H1 (cell line): Measurements from ENCODE around the gene UGT1A7. TPM values are rescaled to one million over a fixed set of nuclear protein-coding genes. Genes with fewer than 3 reads are reported as not detected.

Experiments
- CTCF ChIA-PET: fragments of 300-600 bp; sonication (Branson Sonifier 250); formaldehyde crosslinking; loops from one replicate; lab custom pipeline; 2021; ENCODE audit not compliant: partially characterized antibody; lab: Charles Lee
- POLR2A ChIA-PET: fragments of 300-600 bp; sonication (Branson Sonifier 250); formaldehyde crosslinking; loops from one replicate; lab custom pipeline; 2021; ENCODE audit warnings: inconsistent platforms; ENCODE audit not compliant: partially characterized antibody; lab: Charles Lee
- DNase-seq, 2 experiments: peaks; one replicate each; pipeline versions ENCODE4 v3.0.0 to v3.0.0-alpha.2; 2010 to 2022; ENCODE audit warnings: low spot score in 2 of 2, low read depth in 1 of 2, mixed read lengths in 1 of 2
- FAIRE-seq: peaks from 2 replicates; lab custom pipeline; 2011; peaks lifted over from hg19 to GRCh38; lab: Jason Lieb, UNC
- H2AFZ ChIP-seq: 2 replicates; pipeline ENCODE4 v1.8.1; 2012; ENCODE audit warnings: low read length, inconsistent platforms
- H2AK5ac ChIP-seq: 2 replicates; pipeline ENCODE4 v1.6.1; 2013; ENCODE audit warnings: low read depth, low read length
- H2BK120ac ChIP-seq: replicated peaks from 2 replicates; pipeline ENCODE3; 2013; ENCODE audit warnings: low read depth, low read length, inconsistent platforms
- H2BK12ac ChIP-seq: 2 replicates; pipeline ENCODE4 v1.6.1; 2013; ENCODE audit warnings: low read depth, low read length
- H2BK15ac ChIP-seq: 2 replicates; pipeline ENCODE4 v1.6.1; 2013; ENCODE audit warnings: low read length
- H2BK20ac ChIP-seq: 2 replicates; pipeline ENCODE4 v1.6.1; 2013; ENCODE audit warnings: low read length
- H2BK5ac ChIP-seq: 2 replicates; pipeline ENCODE4 v1.6.1; 2013; ENCODE audit warnings: low read depth, low read length
- H3K14ac ChIP-seq: 2 replicates; pipeline ENCODE4 v1.6.1; 2013; ENCODE audit warnings: inconsistent platforms; ENCODE audit not compliant: insufficient read length
- H3K18ac ChIP-seq: 2 replicates; pipeline ENCODE4 v1.6.1; 2013; ENCODE audit warnings: low read length; ENCODE audit errors: extremely low read depth
- H3K23ac ChIP-seq: 2 replicates; pipeline ENCODE4 v1.6.1; 2013; ENCODE audit warnings: inconsistent platforms; ENCODE audit not compliant: insufficient read length
- H3K23me2 ChIP-seq: 2 replicates; pipeline ENCODE4 v1.6.1; 2013; ENCODE audit warnings: low read depth, low read length
- H3K27ac ChIP-seq: 2 replicates; pipeline ENCODE4 v1.6.1; 2011; ENCODE audit warnings: low read depth, low read length, inconsistent platforms
- H3K27me3 ChIP-seq, 4 experiments: replicated peaks in 1 of 4; 1 replicate in 1 of 4; 2 replicates in 3 of 4; pipeline versions ENCODE4 v1.6.1 to v1.8.1; 2011 to 2013; ENCODE audit warnings: low read length in 3 of 4, mild to moderate bottlenecking in 3 of 4, inconsistent platforms in 2 of 4, mixed read lengths in 2 of 4, moderate library complexity in 1 of 4; ENCODE audit not compliant: control insufficient read depth in 3 of 4, insufficient read depth in 3 of 4; ENCODE audit errors: extremely low read depth in 1 of 4
- H3K36me3 ChIP-seq, 4 experiments: 2 replicates each; pipeline versions ENCODE4 v1.6.1 to v1.8.1; 2011 to 2013; ENCODE audit warnings: mild to moderate bottlenecking in 4 of 4, low read length in 3 of 4, moderate library complexity in 2 of 4, control low read depth in 1 of 4, inconsistent platforms in 1 of 4; ENCODE audit not compliant: insufficient read depth in 4 of 4, control insufficient read depth in 2 of 4
- H3K4ac ChIP-seq: replicated peaks from 2 replicates; pipeline ENCODE3; 2013; ENCODE audit warnings: low read length, low read depth, mixed read lengths, inconsistent platforms; ENCODE audit not compliant: insufficient read length
- H3K4me1 ChIP-seq, 4 experiments: replicated peaks in 1 of 4; 1 replicate in 1 of 4; 2 replicates in 3 of 4; pipeline versions ENCODE4 v1.6.1 to v1.8.1; 2011 to 2013; ENCODE audit warnings: low read length in 3 of 4, inconsistent platforms in 2 of 4, mixed read lengths in 1 of 4; ENCODE audit not compliant: insufficient read depth in 4 of 4, control insufficient read depth in 3 of 4
- H3K4me2 ChIP-seq, 2 experiments: 2 replicates each; pipeline versions ENCODE4 v1.6.1 to v1.8.1; 2011 to 2013; ENCODE audit warnings: low read depth in 2 of 2, low read length in 2 of 2, control low read depth in 1 of 2, inconsistent platforms in 1 of 2, mild to moderate bottlenecking in 1 of 2; ENCODE audit not compliant: insufficient read depth in 1 of 2
- H3K4me3 ChIP-seq, 4 experiments: fragments of 200-600, 300-600 bp in 1 of 4; sonication (generic), shearing (Covaris generic), sonication (Bioruptor Twin) in 1 of 4; 2 replicates each; pipeline versions ENCODE4 v1.5.1 to v1.8.1; 2011 to 2016; ENCODE audit warnings: low read length in 4 of 4, low read depth in 3 of 4, control low read depth in 2 of 4, inconsistent platforms in 2 of 4, mild to moderate bottlenecking in 2 of 4, mixed read lengths in 1 of 4, moderate library complexity in 1 of 4; ENCODE audit not compliant: insufficient read depth in 2 of 4; ENCODE audit errors: extremely low read depth in 1 of 4
- H3K56ac ChIP-seq: replicated peaks from 2 replicates; pipeline ENCODE3; 2013; ENCODE audit warnings: low read depth, mild to moderate bottlenecking, mixed read lengths, low read length, inconsistent platforms; ENCODE audit not compliant: insufficient read length
- H3K79me1 ChIP-seq: 2 replicates; pipeline ENCODE4 v1.6.1; 2013; ENCODE audit warnings: low read depth, low read length, control low read depth
- H3K79me2 ChIP-seq, 2 experiments: 2 replicates each; pipeline versions ENCODE4 v1.6.1 to v1.8.1; 2012 to 2013; ENCODE audit warnings: low read length in 2 of 2, mild to moderate bottlenecking in 2 of 2, inconsistent platforms in 1 of 2; ENCODE audit not compliant: insufficient read depth in 2 of 2, control insufficient read depth in 1 of 2
- H3K9ac ChIP-seq, 4 experiments: replicated peaks in 1 of 4; 1 replicate in 1 of 4; 2 replicates in 3 of 4; pipeline versions ENCODE4 v1.6.1 to v1.8.1; 2011 to 2013; ENCODE audit warnings: low read depth in 3 of 4, low read length in 3 of 4, control low read depth in 2 of 4, mild to moderate bottlenecking in 2 of 4, moderate library complexity in 2 of 4, inconsistent platforms in 1 of 4; ENCODE audit errors: extremely low read depth in 1 of 4
- H3K9me3 ChIP-seq, 2 experiments: 2 replicates each; pipeline versions ENCODE4 v1.6.1 to v1.8.1; 2012 to 2013; ENCODE audit warnings: mild to moderate bottlenecking in 2 of 2, moderate library complexity in 2 of 2, control low read depth in 1 of 2, inconsistent platforms in 1 of 2, low read depth in 1 of 2, low read length in 1 of 2, mixed read lengths in 1 of 2; ENCODE audit not compliant: insufficient read depth in 2 of 2
- H4K20me1 ChIP-seq, 2 experiments: replicated peaks in 1 of 2; 2 replicates each; pipeline versions ENCODE3 to v1.8.1; 2011 to 2013; ENCODE audit warnings: inconsistent platforms in 2 of 2, low read length in 2 of 2, mild to moderate bottlenecking in 1 of 2; ENCODE audit not compliant: insufficient read depth in 2 of 2, control insufficient read depth in 1 of 2
- H4K5ac ChIP-seq: 2 replicates; pipeline ENCODE4 v1.6.1; 2013; ENCODE audit warnings: low read length, low read depth, mixed read lengths, inconsistent platforms; ENCODE audit not compliant: insufficient read length
- H4K8ac ChIP-seq: 2 replicates; pipeline ENCODE4 v1.8.0; 2013; ENCODE audit warnings: mild to moderate bottlenecking, moderate library complexity, low read length, inconsistent platforms; ENCODE audit not compliant: insufficient read depth; ENCODE audit errors: extremely low read depth
- H4K91ac ChIP-seq: replicated peaks from 2 replicates; pipeline ENCODE3; 2013; ENCODE audit warnings: low read length, mixed read lengths, inconsistent platforms; ENCODE audit not compliant: insufficient read length
- ASH2L ChIP-seq: fragments of 200-600, 300-600 bp; sonication (generic); IDR thresholded peaks from one replicate; pipeline ENCODE4 v1.7.1; 2017; ENCODE audit warnings: low read length
- CHD1 ChIP-seq: IDR thresholded peaks from 2 replicates; pipeline ENCODE4 v1.6.1; 2012; ENCODE audit warnings: low read depth, low read length, improper control_type of control experiment
- HDAC2 ChIP-seq, 2 experiments: fragments of 300-600 bp in 1 of 2; sonication (generic) in 1 of 2; IDR thresholded peaks; 2 replicates each; pipeline ENCODE4 v1.6.1; 2011 to 2012; ENCODE audit warnings: low read depth in 2 of 2, low read length in 2 of 2, mild to moderate bottlenecking in 2 of 2, moderate library complexity in 2 of 2, borderline replicate concordance in 1 of 2, inconsistent platforms in 1 of 2
- KDM1A ChIP-seq: fragments of 200-600, 300-600 bp; sonication (generic); IDR thresholded peaks from 2 replicates; pipeline ENCODE4 v1.7.1; 2016; ENCODE audit warnings: mild to moderate bottlenecking, low read length, borderline replicate concordance
- RAD21 ChIP-seq, 2 experiments: IDR thresholded peaks in 1 of 2; conservative IDR thresholded peaks in 1 of 2; 2 replicates each; pipeline ENCODE4 v1.6.1; 2011; ENCODE audit warnings: low read depth in 2 of 2, low read length in 2 of 2, improper control_type of control experiment in 1 of 2, inconsistent platforms in 1 of 2, mild to moderate bottlenecking in 1 of 2, moderate library complexity in 1 of 2
- RXRA ChIP-seq: IDR thresholded peaks from 2 replicates; pipeline ENCODE4 v1.6.1; 2011; ENCODE audit warnings: low read depth, mild to moderate bottlenecking, low read length, moderate library complexity; ENCODE audit not compliant: insufficient read depth
- SUZ12 ChIP-seq: fragments of 200-600 bp; sonication (generic); IDR thresholded peaks from 2 replicates; pipeline ENCODE4 v1.6.1; 2012; ENCODE audit warnings: mild to moderate bottlenecking, inconsistent platforms, low read length, moderate library complexity, mixed read lengths
- USF2 ChIP-seq: IDR thresholded peaks from 2 replicates; pipeline ENCODE4 v1.6.1; 2011; ENCODE audit warnings: low read length, improper control_type of control experiment
- YY1 ChIP-seq: IDR thresholded peaks from 2 replicates; pipeline ENCODE4 v1.6.1; 2011; ENCODE audit warnings: low read depth, mild to moderate bottlenecking, low read length
- ZNF274 ChIP-seq: IDR thresholded peaks from 2 replicates; pipeline ENCODE4 v1.7.0; 2012; ENCODE audit warnings: low read length, borderline replicate concordance; ENCODE audit errors: extremely low read depth
- polyA plus RNA-seq, 7 experiments: library from polyadenylated mRNA; depleted of rRNA in 3 of 7; stranded (reverse) in 5 of 7; unstranded in 2 of 7; fragments of >200 nt in 5 of 7; fragments of 200-250 nt in 2 of 7; gene quantifications; 1 replicate in 5 of 7; 2 replicates in 1 of 7; 4 replicates in 1 of 7; pipeline versions ENCODE4 v1.2.1 to v1.2.3, GENCODE V29; 2011 to 2013; ENCODE audit warnings: missing spikeins in 2 of 7, mixed read lengths in 2 of 7
- total RNA-seq: library from RNA; stranded (reverse); fragmentation: NEBNext Ultra II Directional; extraction: Animal tissue kit (Norgen Biotek cat#: 25700); gene quantifications from 2 replicates; pipeline ENCODE4 v1.2.1, GENCODE V29; 2021

UGT1A7 gene
- total and polyA plus RNA-seq, 2 of the 8 experiments (the other 6 are each of a cell fraction or from before 2014, with no cell fraction given): not detected

GRCh38 chr2:233758141-233758540, 76.4 kb downstream of the UGT1A7 start:
- no peak overlapping the region for H3K56ac ChIP-seq
- no peak overlapping the region for H3K4ac ChIP-seq
- no peak overlapping the region for H3K18ac ChIP-seq
- H3K79me2 ChIP-seq: no peaks in the 10 kb centered on the region
- CTCF ChIA-PET: interaction anchor here (1.2 kb wide), 1 partner anchor 281 kb away, joined by 3 read pairs; no protein-coding TSS in a partner anchor
- DNase-seq (no peak), FAIRE-seq (no peak)
- no peak overlapping the region for H3K23ac ChIP-seq
- H2BK15ac ChIP-seq: no peak overlapping the region
- H2AFZ ChIP-seq: no peak overlapping the region
- H2AK5ac ChIP-seq: no peak overlapping the region
- H3K9ac ChIP-seq: no peak overlapping the region
- no peak overlapping the region for H3K4me2 ChIP-seq
- no peaks in the 10 kb centered on the region for H3K23me2 ChIP-seq
- peaks cover 4 to 7% of the 10 kb centered on the region in 2 experiments; a peak in 2 of 4 replicates for H3K9me3 ChIP-seq
- H3K79me1 ChIP-seq: no peaks in the 10 kb centered on the region
- H4K91ac ChIP-seq: no peak overlapping the region
- H2BK12ac ChIP-seq: no peak overlapping the region
- no peak overlapping the region for H3K4me3 ChIP-seq
- H2BK120ac ChIP-seq: no peak overlapping the region
- no peak overlapping the region for H3K14ac ChIP-seq
- no peaks in the 10 kb centered on the region for H3K36me3 ChIP-seq
- no peak overlapping the region for H4K5ac ChIP-seq
- no peak overlapping the region for H4K8ac ChIP-seq
- TF ChIP-seq ZNF274 (no peak), SUZ12 (no peak), RXRA (no peak), RAD21 (IDR thresholded peaks at IDR 0.05 in 1 of 2, conservative IDR thresholded peaks at IDR 0.05 in 1 of 2; ENCODE audit: low read depth in 2 of 2, low read length in 2 of 2) (no peak), KDM1A (no peak), ASH2L (no peak), USF2 (no peak), HDAC2 (IDR thresholded peaks at IDR 0.05; ENCODE audit: borderline replicate concordance in 1 of 2, low read depth in 2 of 2, low read length in 2 of 2) (no peak), YY1 (no peak), CHD1 (no peak)
- POLR2A ChIA-PET: no interaction called here
- no peak overlapping the region for H2BK20ac ChIP-seq
- H3K27ac ChIP-seq: no peak overlapping the region
- H2BK5ac ChIP-seq: no peak overlapping the region
- H4K20me1 ChIP-seq: no peaks in the 10 kb centered on the region
- no peaks in the 10 kb centered on the region for H3K4me1 ChIP-seq
- H3K27me3 ChIP-seq: no peaks in the 10 kb centered on the region
